GM06990 (cell line): ENCODE measurements around the gene CCT4.
A peak's percentile ranks its signal among the peaks of the same experiment; 100 is the strongest.
"Not testable (repeated sequence)": the region's sequence is repeated elsewhere in the genome, so short reads cannot be mapped to it uniquely, and the experiment has no call there.

Experiments
- DNase-seq: peaks from one replicate; pipeline ENCODE4 v3.0.0-alpha.2; 2011; ENCODE audit not compliant: insufficient read length; ENCODE audit errors: extremely low read depth
- H3K27me3 ChIP-seq: replicated peaks from 2 replicates; pipeline ENCODE4 v1.6.0; 2011; ENCODE audit warnings: low read length; ENCODE audit not compliant: control insufficient read depth, insufficient read depth
- H3K36me3 ChIP-seq: 2 replicates; pipeline ENCODE4 v1.5.1; 2011; ENCODE audit warnings: low read length; ENCODE audit not compliant: control insufficient read depth, insufficient read depth
- H3K4me3 ChIP-seq: replicated peaks from 2 replicates; pipeline ENCODE4 v1.5.1; 2011; ENCODE audit warnings: low read depth, mild to moderate bottlenecking, control low read depth, low read length
- CTCF ChIP-seq: IDR thresholded peaks from 2 replicates; pipeline ENCODE4 v1.5.1; 2011; ENCODE audit warnings: low read length, control low read depth, mild to moderate bottlenecking, inconsistent platforms; ENCODE audit not compliant: insufficient read depth, poor library complexity, severe bottlenecking

The CCT4 gene

GRCh38 chr2:61876400-61876799, 12.1 kb downstream of the CCT4 start:
- Histone ChIP-seq H3K36me3 (peaks cover 4% of the 10 kb centered on the region), H3K4me3 (no peak overlapping the region), H3K27me3 (no peaks in the 10 kb centered on the region)
- no peak for TF ChIP-seq CTCF
- no peak for DNase-seq

GRCh38 chr2:61866482-61867089, 21.9 kb downstream of the CCT4 start:
- peaks cover 12% of the 10 kb centered on the region for H3K36me3 ChIP-seq
- not testable (repeated sequence) for H3K4me3 ChIP-seq, DNase-seq, H3K27me3 ChIP-seq

- DNase-seq, result no peak
- TF ChIP-seq CTCF, result no peak
- H3K36me3 ChIP-seq, result peaks cover 10% of the 10 kb centered on the region
These were observed 26.4 kb downstream of the CCT4 start for GRCh38 chr2:61862085-61862484.

GRCh38 chr2:61857224-61857623, 31.2 kb downstream of the CCT4 start:
- no peak overlapping the region for H3K4me3 ChIP-seq
- H3K36me3 ChIP-seq, result no peaks in the 10 kb centered on the region
- DNase-seq, result no peak
- H3K27me3 ChIP-seq, result no peaks in the 10 kb centered on the region
- TF ChIP-seq CTCF, result no peak

More at GRCh38 chr2:61862085-61862484, 26.4 kb downstream of the CCT4 start:
- Histone ChIP-seq H3K27me3 (no peaks in the 10 kb centered on the region), H3K4me3 (no peak overlapping the region)

- H3K36me3 ChIP-seq, result no peaks in the 10 kb centered on the region
- H3K27me3 ChIP-seq, result no peaks in the 10 kb centered on the region
- no peak for DNase-seq
- H3K4me3 ChIP-seq, result peak overlapping the region; percentile 95
- TF ChIP-seq CTCF, result no peak
These were observed 33.2 kb downstream of the CCT4 start for GRCh38 chr2:61855318-61855613.

GRCh38 chr2:61854564-61855317, 33.7 kb downstream of the CCT4 start:
- H3K27me3 ChIP-seq, result no peaks in the 10 kb centered on the region
- peak overlapping the region; percentile 95 for H3K4me3 ChIP-seq
- peak; percentile 83 for DNase-seq
- no peaks in the 10 kb centered on the region for H3K36me3 ChIP-seq
- no peak for TF ChIP-seq CTCF
